HCT116 (cell line): ENCODE measurements around the gene LYRM9.

Experiments
- CBX3 ChIP-seq: IDR thresholded peaks from 2 replicates; pipeline ENCODE4 v1.6.1; 2012; ENCODE audit warnings: low read depth
- CEBPB ChIP-seq: IDR thresholded peaks from 2 replicates; pipeline ENCODE4 v1.6.1; 2012; ENCODE audit warnings: low read depth
- CTCF ChIP-seq, 3 experiments: fragments of 200-600 bp in 1 of 3; sonication (generic) in 1 of 3; IDR thresholded peaks in 2 of 3; conservative IDR thresholded peaks in 1 of 3; 2 replicates each; pipeline ENCODE4 v1.5.1; 2012 to 2017; ENCODE audit warnings: low read depth in 2 of 3, low read length in 2 of 3, antibody characterized with exemption in 1 of 3, borderline replicate concordance in 1 of 3, control low read depth in 1 of 3, mild to moderate bottlenecking in 1 of 3, mixed read lengths in 1 of 3, mixed run types in 1 of 3, moderate library complexity in 1 of 3; ENCODE audit not compliant: insufficient read depth in 1 of 3
- EZH2 ChIP-seq: fragments of 200-600 bp; sonication (generic); IDR thresholded peaks from 2 replicates; pipeline ENCODE4 v1.6.1; 2017; ENCODE audit warnings: antibody characterized with exemption, mixed run types
- EZH2phosphoT487 ChIP-seq: fragments of 200-600 bp; IDR thresholded peaks from 2 replicates; pipeline ENCODE4 v1.6.1; 2018; ENCODE audit warnings: antibody characterized with exemption, borderline replicate concordance
- FOSL1 ChIP-seq: IDR thresholded peaks from 2 replicates; pipeline ENCODE4 v1.6.1; 2012; ENCODE audit warnings: low read depth
- POLR2A ChIP-seq: IDR thresholded peaks from 2 replicates; pipeline ENCODE4 v1.7.0; 2011; ENCODE audit warnings: borderline replicate concordance; ENCODE audit not compliant: insufficient read depth, insufficient read length; ENCODE audit errors: extremely low read depth
- POLR2AphosphoS5 ChIP-seq: IDR thresholded peaks from 2 replicates; pipeline ENCODE4 v1.6.1; 2011; ENCODE audit warnings: mild to moderate bottlenecking, low read depth, low read length, moderate library complexity
- RAD21 ChIP-seq: IDR thresholded peaks from 2 replicates; pipeline ENCODE4 v1.6.1; 2012; ENCODE audit warnings: low read depth, mild to moderate bottlenecking
- SIN3A ChIP-seq: IDR thresholded peaks from 2 replicates; pipeline ENCODE4 v1.6.1; 2012; ENCODE audit warnings: low read depth
- SP1 ChIP-seq: IDR thresholded peaks from 2 replicates; pipeline ENCODE4 v1.6.1; 2012; ENCODE audit warnings: low read depth
- TF ChIP-seq, protein P1 (sequence below): IDR thresholded peaks from 2 replicates; pipeline ENCODE4 v1.6.1; 2012
- TF ChIP-seq, protein P2 (sequence below): IDR thresholded peaks from 2 replicates; pipeline ENCODE4 v1.6.1; 2012

- TF ChIP-seq CTCF (IDR thresholded peaks at IDR 0.05 in 2 of 3, conservative IDR thresholded peaks at IDR 0.05 in 1 of 3; ENCODE audit: borderline replicate concordance in 1 of 3, insufficient read depth in 1 of 3, low read depth in 2 of 3, low read length in 2 of 3): no peak
- TF ChIP-seq FOSL1: no peak
- TF ChIP-seq POLR2AphosphoS5: no peak
- no peak for TF ChIP-seq SP1
- TF ChIP-seq, protein P1, sequence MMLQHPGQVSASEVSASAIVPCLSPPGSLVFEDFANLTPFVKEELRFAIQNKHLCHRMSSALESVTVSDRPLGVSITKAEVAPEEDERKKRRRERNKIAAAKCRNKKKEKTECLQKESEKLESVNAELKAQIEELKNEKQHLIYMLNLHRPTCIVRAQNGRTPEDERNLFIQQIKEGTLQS: no peak
- TF ChIP-seq, protein P2, sequence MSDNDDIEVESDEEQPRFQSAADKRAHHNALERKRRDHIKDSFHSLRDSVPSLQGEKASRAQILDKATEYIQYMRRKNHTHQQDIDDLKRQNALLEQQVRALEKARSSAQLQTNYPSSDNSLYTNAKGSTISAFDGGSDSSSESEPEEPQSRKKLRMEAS: no peak
- no peak for TF ChIP-seq POLR2A
- TF ChIP-seq SIN3A: no peak
- no peak for TF ChIP-seq EZH2
- no peak for TF ChIP-seq RAD21
- TF ChIP-seq CBX3: no peak
- TF ChIP-seq CEBPB: no peak
- TF ChIP-seq EZH2phosphoT487: no peak
Measured at GRCh38 chr17:27888067-27888466, 5.1 kb downstream of the LYRM9 start.
